ENCODE results near the gene IL4I1. TPM values are rescaled to one million over a fixed set of nuclear protein-coding genes. Genes with fewer than 3 reads are reported as not detected.

The IL4I1 gene
- total and polyA plus RNA-seq, 2 donors (not counting 1 experiment from before 2014, with no cell fraction given), result 0.48 to 3.1 TPM

DNA sequence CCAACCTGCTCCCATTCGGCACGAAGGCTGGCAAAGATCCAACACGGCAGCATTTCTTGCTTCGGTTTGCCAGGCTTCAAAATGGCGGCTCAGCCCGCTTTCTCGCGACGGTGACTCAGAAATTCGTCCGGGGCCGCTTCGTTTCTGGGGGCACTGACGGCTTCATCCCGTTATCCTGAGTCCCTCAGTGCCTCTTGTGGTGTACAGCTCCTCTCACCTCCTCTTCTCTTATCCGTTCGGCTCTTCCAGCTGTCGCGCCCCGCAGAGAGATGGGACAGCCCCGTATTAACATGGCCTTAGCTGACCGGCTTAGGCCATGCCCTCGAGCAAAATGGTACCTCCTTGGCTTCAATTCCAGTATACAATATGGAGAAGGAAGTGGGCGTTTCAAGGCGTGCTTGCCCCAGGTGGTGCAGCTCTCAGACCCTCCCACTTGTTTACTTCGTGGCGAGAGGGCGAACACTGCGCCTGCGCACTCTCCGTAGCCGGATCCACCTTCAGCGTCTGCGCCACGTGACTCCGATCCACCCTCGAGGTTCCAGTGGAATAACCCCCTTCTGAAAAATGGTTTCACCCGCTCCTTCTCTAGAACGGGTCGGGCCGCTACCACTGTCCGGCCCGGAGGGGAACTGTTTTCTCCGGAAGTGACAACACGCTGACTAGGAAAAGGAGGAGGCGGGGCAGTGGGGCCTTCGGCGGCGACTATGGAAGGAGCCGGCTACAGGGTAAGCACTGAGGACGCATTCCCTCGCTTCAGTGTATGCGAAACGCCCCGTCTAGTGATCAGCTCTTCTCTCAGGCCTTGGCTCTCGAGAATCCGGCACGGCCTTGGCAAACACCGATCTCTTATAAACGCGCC, 19.4 kb downstream of the IL4I1 start, which contains the start of the genes AKT1S1 and TBC1D17:
Gene AKT1S1 (minus strand): TSS at position 336 of the 859 bp plus-strand sequence. CDS start 4,060 bp downstream, outside the sequence.
Gene TBC1D17 (plus strand): TSS at position 683 of the 859 bp plus-strand sequence. CDS start 22 bp downstream, at position 705.
- Histone ChIP-seq H3K4me1 (ENCODE audit: control insufficient read depth in 2 of 2, insufficient read depth in 2 of 2, low read length in 2 of 2) (peaks cover 12 to 20% of the 10 kb centered on the region in 2 donors), H3K4me3 (ENCODE audit: control extremely low read depth in 1 of 5, extremely low read depth in 1 of 5, insufficient read depth in 1 of 5, low read depth in 2 of 5, low read length in 4 of 5) (peak within 1 kb of the TSS; percentile 85 to 96 (median 95)), H3K27ac (ENCODE audit: low read length in 2 of 2) (peak within 1 kb of the TSS; percentile 94 to 98), H4K20me1 (ENCODE audit: control insufficient read depth, insufficient read depth, low read length, poor library complexity, severe bottlenecking) (peaks cover 40% of the 10 kb centered on the region), H3K9ac (ENCODE audit: low read length) (peak within 1 kb of the TSS; percentile 99), H3K4me2 (replicated peaks; ENCODE audit: low read depth, low read length, poor library complexity, severe bottlenecking) (peak within 1 kb of the TSS; percentile 93), H2AFZ (ENCODE audit: insufficient read depth, low read depth, low read length, poor library complexity, severe bottlenecking) (peak within 1 kb of the TSS; percentile 83), H3K36me3 (replicated peaks in 1 of 2; ENCODE audit: control extremely low read depth in 1 of 2, control insufficient read depth in 1 of 2, extremely low read depth in 1 of 2, insufficient read depth in 2 of 2, low read length in 1 of 2) (peaks cover 0 to 36% of the 10 kb centered on the region in 2 experiments), H3K27me3 (replicated peaks in 1 of 4; ENCODE audit: control extremely low read depth in 1 of 4, control insufficient read depth in 3 of 4, insufficient read depth in 4 of 4, low read length in 3 of 4) (no peaks in the 10 kb centered on the region), H3K79me2 (ENCODE audit: control insufficient read depth, insufficient read depth, low read length) (peaks cover 36% of the 10 kb centered on the region), H3K9me3 (ENCODE audit: control extremely low read depth in 1 of 3, control insufficient read depth in 2 of 3, insufficient read depth in 1 of 3, low read length in 2 of 3) (no peaks in the 10 kb centered on the region)
- Mint-ChIP-seq H3K4me1 (peaks cover 21% of the 10 kb centered on the region), H3K4me3 (no peak within 1 kb of the TSS), H3K27me3 (no peaks in the 10 kb centered on the region), H3K27ac (no peak within 1 kb of the TSS), H3K9me3 (ENCODE audit: insufficient read depth) (no peaks in the 10 kb centered on the region)
- ChIA-PET CTCF (interaction anchor here (0.9 to 1.5 kb wide), 5 partner anchors 17 to 110 kb away, joined by 3 to 4 read pairs (median 3); partner anchors contain the start of genes FUZ and NUP62), POLR2A (interaction anchor here (0.6 to 2.6 kb wide), 19 partner anchors 8 to 1258 kb away, joined by 3 to 30 read pairs (median 6); partner anchors contain the start of genes AP2A1, ATF5, FUZ and IL4I1)
- DNase-seq, result peak; percentile 100
- ATAC-seq (ENCODE audit: low read depth), result peak; percentile 65
- under 1% methylated on average over 60 of the region's 61 CpGs for WGBS (ENCODE audit: insufficient coverage)
- intact Hi-C loops (cut with micrococcal nuclease), result loop anchor here (1.0 to 2.0 kb wide), 9 partner anchors 8 to 1004 kb away; partner anchors contain the start of genes ATF5, FUZ, NUP62 and PPP1R15A
- no peak for TF ChIP-seq EZH2 (IDR thresholded peaks at IDR 0.05; ENCODE audit: borderline replicate concordance, insufficient read depth, low read depth, low read length, poor library complexity, severe bottlenecking)
- TF ChIP-seq, protein P1, sequence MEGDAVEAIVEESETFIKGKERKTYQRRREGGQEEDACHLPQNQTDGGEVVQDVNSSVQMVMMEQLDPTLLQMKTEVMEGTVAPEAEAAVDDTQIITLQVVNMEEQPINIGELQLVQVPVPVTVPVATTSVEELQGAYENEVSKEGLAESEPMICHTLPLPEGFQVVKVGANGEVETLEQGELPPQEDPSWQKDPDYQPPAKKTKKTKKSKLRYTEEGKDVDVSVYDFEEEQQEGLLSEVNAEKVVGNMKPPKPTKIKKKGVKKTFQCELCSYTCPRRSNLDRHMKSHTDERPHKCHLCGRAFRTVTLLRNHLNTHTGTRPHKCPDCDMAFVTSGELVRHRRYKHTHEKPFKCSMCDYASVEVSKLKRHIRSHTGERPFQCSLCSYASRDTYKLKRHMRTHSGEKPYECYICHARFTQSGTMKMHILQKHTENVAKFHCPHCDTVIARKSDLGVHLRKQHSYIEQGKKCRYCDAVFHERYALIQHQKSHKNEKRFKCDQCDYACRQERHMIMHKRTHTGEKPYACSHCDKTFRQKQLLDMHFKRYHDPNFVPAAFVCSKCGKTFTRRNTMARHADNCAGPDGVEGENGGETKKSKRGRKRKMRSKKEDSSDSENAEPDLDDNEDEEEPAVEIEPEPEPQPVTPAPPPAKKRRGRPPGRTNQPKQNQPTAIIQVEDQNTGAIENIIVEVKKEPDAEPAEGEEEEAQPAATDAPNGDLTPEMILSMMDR (IDR thresholded peaks at IDR 0.05), result no peak

All from B cell (primary cell).